ENCODE measurements around the gene SF3B3.
"Not testable (repeated sequence)": the region's sequence is repeated elsewhere in the genome, so short reads cannot be mapped to it uniquely, and the experiment has no call there.

The SF3B3 gene

DNA sequence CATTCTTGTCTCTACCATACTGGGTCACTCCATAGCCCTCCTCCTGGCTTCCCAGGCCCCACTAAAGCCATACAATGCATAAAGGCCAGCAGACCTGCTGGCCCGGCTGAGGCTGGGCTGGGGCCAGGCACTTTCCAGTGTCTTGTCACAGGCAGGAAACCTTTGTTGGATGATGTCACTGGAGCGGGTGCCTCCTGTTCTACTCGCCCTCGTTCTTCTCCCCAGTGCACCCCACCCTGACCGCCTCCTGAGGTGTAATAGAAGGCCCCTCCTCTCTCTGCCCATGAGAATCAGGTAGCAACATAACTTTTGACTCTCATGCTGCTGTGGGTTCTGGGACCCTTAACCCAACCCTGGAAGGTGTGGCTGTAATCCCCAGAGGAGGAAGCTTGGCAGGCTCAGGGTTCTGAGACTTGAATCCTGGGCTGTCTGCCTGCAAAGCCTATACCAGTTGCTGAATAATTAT, 68.5 kb downstream of the SF3B3 start:
- DNase-seq, result no peak

DNA sequence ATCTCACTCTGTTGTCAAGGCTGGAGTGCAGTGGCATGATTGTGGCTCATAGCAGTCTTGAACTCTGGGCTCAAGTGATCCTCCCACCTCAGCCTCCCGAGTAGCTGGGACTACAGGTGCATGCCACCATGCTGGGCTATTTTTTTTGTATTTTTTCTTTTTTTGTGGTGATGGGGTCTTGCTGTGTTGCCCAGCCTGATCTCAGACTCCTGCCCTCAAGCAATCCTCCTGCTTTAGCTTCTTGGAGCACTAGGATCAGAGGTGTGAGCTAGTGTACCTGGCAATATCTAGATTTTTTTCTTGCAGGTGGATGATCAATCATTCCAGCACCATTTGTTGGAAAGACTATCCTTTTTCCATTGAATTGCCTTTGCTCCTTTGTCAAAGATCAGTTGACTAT, 69.9 kb downstream of the SF3B3 start:
- no peak for DNase-seq

DNA sequence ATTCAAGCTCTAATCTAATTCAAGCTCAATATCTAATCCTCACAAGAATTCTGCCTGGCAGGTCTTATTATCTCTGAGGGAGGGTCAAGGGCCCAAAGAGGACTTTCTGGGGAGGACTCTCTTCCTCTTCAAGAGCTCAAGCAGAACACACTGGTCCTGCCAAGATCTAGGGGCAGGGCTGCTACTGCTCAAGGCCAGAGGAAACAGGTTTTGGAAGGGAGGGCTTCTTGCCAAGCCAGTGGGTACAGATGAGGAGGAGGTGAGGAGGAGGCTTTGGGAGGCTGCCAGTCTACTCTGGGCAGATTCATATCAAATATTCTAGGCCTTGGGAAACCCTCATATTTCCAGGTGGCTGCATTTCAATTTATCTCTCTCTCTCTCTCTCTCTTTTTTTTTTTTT, 71.0 kb downstream of the SF3B3 start:
- DNase-seq, result no peak

DNA sequence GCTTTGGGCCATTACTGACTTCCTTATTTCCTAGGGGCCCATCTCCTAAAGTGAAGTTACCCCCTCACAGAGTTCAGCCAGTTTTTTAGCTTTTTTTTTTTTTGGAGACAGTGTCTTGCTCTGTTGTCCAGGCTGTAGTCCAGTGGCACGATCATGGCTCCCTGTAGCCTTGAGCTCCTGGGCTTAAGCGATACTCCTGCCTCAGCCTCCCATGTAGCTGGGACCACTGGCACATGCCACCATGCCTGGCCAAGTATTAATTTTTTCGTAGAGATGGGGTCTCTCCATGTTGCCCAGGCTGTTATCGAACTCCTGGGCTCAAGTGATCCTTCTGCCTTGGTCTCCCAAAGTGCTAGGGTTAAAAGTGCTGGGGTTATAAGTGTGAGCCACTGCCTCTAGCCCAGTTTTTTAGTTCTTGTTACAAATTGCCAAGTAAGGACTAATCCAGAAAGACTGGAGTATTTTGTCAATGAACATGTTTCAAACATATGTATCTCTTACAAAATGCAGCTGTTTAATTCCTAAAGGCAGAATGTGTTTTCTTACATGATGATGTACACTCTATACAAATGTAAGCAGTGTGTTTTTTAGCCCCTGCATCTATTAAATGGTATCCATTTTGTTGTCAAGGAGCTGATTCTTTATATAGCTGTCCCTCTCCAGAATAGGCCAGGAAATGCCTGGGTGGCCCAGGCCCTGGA, 73.7 kb downstream of the SF3B3 start:
- no peak for DNase-seq

DNA sequence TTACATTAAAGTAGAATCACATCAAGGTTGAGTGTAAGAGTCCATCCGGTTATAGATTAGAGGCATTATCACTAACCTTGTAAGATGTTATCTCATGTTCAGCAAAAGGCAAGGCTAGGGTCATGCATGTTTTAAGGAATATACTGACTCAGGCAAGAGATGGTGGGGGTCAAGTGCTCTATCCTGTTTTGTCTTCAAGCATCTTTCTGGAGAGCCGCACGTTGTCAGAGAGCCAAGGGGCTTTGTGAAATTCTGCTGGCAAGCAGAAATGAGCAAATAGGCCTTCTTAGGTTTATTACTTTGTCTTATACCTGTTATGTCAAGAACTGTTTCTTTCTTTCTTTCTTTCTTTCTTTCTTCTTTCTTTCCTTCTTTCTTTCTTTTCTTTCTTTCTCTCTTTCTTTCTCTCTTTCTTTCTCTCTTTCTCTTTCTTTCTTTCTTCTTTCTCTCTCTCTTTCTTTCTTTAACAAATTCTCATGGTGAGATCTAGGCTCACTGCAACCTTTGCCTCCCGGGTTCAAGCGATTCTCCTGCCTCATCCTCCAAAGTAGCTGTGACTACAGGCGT, 75.4 kb downstream of the SF3B3 start:
- DNase-seq, result no peak

DNA sequence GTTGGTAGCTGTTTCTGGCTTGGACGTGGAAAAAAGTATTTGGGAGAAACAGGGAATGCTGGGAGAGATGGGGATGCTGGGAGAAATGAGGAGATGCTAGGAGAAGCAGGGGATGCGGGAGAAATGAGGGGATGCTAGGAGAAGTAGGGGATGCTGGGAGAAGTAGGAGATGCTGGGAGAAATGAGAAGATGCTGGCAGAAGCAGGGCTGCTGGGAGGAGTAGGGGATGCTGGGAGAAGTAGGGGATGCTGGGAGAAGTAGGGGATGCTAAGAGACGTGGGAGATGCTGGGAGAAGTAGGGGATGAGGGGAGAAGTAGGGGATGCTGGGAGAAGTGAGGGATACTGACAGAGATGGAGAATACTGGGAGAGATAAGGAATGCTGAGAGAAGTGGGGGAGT, 77.1 kb downstream of the SF3B3 start:
- DNase-seq, result no peak

DNA sequence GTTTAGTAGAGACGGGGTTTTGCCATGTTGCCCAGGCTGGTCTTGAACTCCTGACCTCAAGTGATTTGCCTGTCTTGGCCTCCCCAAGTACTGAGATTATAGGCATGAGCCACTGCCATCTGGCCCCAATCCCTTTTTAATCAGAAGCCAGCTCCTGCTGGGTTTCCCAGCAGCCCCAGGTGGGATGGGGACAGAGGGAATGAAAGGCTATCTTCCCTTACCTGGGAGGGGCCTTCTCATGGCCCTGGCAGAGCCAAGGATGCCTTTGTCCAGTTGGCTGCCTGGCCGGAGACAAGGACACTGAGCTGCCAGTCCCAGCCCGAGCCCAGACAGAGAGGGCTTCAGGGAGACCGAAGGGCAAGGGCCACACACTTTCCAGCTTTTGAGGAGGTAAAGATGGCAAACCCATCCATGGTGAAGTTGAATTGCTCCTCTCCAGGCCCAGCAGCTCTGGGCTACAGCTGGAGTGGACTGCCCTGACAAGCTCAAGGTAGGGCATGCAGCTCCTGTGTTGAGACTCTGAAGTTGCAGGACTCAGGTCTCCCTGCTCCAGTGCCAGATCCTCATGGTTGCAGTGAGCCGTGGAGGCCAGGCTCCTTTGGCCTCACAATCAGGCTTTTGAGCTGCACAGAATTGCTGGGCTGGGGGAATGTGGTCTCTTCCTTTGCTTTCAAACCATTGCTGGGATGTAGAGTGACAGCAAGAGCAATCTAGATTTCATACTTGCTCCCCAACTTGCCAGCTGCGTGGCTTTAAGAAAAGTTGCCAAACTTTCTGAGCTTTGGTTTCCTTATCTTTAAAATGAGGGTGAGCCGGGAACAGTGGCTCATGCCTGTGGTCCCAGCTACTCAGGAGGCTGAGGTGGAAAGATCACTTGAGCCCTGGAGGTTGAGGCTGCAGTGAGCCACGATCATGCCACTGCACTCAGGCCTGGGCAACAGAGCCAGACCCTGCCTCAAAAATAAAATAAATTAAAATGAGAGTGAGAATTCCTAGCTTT, 78.3 kb downstream of the SF3B3 start:
- no peak for DNase-seq

DNA sequence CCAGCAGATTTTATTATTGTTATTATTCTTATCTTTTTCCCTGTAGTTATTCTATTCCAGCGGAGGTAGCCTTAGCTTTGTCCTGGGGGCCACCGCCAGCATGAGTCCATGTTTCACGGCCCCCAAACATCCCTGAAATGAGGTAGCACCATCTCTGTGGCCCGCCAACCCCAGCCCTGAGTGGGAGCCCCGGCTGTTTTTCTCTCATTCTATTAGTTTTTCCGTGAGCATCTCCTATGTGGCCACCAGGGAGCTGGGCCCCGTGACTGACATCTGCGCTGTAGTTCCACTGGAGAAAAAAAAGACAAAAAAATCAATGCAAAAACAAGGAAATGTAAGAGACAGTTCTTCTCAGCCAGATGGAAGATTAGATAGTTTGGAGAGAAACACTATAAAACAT, 79.2 kb downstream of the SF3B3 start:
- DNase-seq, result no peak

DNA sequence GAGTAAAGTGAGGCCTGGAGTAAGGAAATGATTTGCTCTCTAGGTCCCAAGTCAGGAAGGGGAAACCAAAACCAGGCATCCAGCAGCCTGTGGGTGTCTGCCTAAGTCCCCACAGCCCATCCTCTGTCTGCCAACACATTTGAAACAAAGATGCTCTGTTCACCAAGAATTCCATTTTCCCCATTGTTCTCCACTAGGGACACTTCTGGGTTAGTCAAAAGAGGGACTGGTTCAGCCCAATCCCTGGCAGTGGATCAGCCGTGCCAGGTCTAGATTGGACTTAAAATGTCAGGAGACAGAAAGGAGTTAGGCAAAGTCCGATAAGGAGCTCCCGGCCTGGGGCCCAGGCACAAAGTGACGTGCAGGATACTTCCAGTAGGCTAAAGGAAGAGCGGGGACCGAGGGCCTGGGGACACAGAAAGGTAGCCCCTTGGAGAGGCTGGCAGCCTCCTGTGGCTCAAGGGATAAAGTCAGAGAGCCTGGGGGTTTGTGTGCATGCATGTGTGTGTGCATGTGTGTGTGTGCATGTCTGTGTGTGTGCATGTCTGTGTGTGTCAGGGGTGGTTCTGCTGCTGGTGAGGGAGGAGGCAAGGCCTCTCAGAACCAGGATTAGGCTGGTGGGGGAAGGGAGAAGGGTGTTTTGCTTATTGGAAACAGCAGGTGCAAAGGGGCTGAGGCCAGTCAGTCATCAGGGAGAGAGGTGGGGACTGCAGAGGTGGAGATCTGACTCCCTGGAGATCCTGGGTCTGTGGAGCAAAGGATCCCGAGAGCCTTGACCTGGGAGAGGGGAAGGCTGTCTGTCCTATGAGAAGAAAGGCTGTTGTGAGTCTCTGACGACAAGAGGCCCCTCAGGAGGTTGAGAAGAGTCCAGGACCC, 81.0 kb downstream of the SF3B3 start:
- no peak for DNase-seq

DNA sequence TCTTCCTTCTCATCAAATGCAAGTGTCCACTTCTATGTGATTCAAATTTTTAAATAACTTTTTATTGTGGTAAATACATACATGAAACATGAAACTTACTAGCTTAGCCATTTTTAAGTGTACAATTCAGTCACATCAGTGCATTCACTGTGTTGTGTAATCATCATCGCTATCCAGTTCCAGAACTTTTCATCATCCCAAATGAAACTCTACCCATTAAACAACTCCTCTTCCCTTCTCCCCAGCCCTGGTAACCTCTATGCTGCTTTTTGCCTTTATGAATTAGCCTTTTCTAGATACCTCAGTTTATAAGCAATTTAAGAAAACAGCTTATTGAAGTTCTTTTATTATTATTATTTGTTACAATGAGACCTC, 81.7 kb downstream of the SF3B3 start:
- no peak for DNase-seq

DNA sequence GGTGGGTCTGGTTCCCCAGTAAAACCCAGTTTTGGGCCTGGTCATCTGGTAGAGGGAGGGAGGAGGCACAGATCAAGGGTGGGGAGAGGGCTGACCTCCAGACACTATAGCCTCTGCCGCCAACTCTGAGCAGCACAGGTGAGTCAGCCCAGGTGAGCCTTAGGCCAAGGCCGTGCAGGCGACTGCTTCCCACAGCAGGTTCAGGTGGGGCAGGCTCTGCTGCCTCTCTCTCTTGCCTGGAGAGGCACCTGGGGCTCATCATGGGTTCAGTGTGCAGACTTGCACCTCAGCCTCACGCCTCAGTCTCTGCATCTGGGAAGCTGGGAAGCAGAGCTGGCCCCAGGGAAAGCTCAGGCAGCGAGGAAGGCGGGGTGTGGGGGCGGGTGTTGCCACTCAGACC, 84.9 kb downstream of the SF3B3 start:
- DNase-seq, result no peak

DNA sequence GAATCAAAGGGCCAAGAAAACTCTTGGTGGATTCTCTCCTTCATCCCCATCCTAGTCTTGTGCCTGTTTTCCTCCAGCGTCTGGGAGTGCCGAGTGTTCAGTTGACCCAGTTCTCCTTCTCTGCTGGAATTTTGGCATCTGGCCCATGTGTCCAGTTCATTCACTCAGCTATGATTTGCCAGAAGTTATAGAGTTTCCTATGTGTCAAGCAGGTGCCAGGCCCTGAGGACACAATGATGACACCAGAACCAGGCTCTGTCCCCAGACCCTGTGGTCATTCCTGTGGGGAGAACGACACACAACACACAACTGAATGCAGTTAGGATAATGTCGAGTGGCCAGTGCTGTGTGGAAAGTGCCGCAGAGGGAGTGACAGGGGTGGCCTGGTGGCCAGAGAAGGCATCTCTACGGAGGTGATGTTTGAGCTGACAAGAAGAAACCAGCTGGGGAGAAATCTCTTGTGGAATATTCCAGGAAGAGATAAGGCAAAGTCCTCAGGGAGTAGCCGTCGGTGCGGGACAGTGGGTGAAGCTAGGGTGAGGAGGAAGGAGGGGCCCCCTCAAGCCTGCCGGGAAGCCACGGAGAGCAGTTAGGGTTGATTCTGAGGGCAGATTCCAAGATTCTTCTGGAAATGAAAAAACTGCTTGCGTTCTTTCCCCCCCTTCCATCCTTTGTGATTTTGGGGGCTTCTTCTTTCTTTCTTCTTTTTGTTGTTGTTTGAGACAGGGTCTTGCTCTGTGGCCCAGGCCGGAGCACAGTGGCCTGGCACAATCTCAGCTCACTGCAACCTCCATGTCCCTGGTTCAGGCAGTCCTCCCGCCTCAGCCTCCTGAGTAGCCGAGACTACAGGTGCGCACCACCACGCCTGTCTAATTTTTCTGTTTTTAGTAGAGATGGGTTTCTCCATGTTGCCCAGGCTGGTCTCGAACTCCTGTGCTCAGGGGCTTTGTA, 86.9 kb downstream of the SF3B3 start:
- DNase-seq, result no peak

DNA sequence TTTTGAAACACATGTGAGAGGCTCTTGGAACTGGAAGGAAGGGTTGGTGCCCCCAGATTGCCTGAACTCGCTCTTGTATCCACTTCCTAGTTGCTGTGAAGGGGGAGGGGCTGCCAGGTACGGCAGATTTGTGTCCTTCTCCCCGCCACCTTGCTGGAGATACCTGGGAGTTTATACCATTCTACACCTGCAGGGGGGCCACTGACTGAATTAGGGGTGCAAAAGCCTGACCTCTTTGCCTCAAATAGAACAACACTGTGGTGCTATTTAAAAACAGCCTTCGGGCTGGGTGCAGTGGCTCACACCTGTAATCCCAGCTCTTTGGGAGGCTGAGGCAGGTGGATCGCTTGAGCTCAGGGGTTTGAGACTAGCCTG, 87.6 kb downstream of the SF3B3 start:
- no peak for DNase-seq

DNA sequence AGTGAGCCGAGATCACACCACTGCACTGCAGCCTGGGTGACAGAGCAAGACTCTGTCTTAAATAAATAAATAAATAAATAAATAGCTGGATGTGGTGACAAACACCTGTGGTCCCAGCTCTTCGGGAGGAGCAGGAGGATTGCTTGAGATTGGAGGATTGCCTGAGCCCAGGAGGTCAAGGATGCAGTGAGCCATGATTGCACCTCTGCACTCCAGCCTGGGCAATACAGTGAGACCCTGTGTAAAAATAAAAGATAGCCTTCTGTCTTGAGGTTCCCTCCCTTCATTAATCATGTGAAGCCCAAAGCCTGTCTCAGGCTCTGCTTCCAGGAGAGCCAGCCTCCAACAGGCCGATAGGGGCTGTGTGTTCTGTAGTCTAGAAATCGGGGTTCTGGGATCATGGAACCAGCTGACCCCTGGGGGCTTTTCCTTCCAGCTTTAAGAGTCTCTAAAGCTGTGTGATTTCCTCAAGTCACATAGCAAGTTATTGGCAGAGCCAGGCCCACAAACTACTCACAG, 88.2 kb downstream of the SF3B3 start:
- DNase-seq, result no peak

DNA sequence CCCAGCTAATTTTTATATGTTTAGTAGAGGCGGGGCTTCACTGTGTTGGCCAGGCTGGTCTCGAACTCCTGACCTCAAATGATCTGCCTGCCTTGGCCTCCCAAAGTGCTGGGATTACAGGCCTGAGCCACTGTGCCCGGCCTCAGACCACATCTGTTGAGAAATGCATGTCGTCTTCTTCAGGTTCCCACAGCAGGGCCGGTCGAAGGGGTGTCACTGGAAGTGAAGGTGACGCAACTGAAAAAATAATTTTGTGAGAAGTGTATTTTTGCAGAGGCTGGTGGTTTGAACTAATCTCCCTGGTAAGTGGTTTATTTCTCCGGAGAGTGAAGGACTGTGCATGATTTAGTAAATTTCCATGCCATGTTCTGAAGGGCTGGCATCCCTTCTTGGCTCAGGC, 89.3 kb downstream of the SF3B3 start:
- DNase-seq, result no peak

DNA sequence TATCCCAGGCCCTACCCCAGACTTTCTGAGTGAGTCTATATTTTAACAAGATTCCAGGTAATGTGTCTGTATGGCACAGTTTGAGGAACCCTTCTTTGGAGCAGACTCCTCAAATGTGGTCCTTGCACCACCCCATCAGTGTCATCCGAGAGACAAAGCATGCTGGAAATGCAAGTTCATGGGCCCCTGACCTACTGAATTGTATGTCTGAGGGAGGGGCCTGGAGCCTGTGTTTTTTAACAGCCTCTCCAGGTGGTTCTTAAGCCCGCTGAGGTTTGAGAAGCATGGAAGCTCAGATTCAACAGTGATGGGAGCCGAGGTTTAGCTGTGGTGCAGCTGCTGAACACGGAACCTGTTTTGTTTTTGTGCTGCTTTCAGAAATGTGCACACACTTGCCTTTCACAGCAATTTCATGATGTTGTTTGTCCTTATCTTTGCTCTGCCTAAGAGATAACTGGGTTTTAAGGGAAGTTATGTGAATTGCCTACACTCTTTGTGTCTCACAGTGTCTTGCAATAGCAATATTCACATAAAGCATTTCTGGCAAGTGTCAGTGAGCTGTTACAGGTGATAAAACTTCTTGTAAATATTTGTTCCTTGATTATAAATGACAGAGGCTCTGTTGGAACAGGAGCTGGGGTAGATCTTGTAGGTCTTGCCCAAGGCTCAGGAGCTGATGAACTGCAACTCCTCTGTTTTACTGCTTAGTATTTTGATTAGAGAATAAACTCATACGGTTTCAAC, 90.8 kb downstream of the SF3B3 start:
- DNase-seq, result no peak

DNA sequence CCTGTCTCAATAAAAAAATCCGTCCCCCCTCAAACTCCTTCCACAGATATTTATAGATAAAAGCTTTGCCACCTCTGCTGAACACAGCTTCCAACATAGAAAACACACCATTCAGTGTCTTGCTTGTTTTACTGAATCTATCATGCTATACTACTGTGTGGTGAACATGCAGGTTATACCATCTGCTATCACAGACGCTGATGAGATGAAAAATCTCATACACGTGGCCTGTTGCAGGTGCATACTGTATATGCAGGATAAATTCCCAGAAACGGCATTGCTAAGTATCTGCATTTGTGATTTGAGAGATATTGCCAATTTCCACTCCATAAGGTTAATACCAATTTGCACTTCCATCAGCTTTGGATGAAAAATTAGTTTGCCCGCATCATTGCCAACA, 92.3 kb downstream of the SF3B3 start:
- no peak for DNase-seq

DNA sequence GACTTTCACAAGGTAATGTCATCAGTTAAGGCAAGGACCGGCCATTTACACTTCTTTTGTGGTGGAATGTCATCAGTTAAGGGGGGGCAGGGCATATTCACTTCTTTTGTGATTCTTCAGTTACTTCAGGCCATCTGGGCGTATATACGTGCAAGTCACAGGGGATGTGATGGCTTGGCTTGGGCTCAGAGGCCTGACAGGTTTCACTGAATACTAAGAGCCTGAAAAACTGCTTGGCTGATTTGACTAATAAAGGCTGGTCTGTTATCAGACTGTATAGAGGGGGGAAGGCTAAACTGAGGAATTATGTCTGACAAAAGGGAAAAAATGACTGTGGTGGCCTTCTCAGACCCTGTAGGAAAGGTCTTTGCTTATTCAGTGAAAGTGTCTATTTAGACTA, 98.2 kb downstream of the SF3B3 start:
- DNase-seq, result not testable (repeated sequence)

Data from stimulated activated CD4-positive, alpha-beta T cell treated with anti-CD3 and anti-CD28 coated beads, Interleukin-1b, Interleukin-23, amount 100 ng/mL, for 48 hours (primary cell).